K562 (cell line): ENCODE measurements around the gene PPP1CB. TPM values are rescaled to one million over a fixed set of nuclear protein-coding genes. Genes with fewer than 3 reads are reported as not detected.

Experiments used
- ATF6 ChIP-seq: sonication (generic); formaldehyde crosslinking; IDR thresholded peaks from 2 replicates; pipeline ENCODE4 v1.4.0; 2020; ENCODE audit warnings: mild to moderate bottlenecking, missing genetic modification reagents
- CEBPG ChIP-seq, 3 experiments: fragments of 200-800 bp in 1 of 3; sonication (Bioruptor generic) in 1 of 3; sonication (generic) in 1 of 3; formaldehyde crosslinking in 1 of 3; IDR thresholded peaks in 2 of 3; conservative IDR thresholded peaks in 1 of 3; 2 replicates each; pipeline versions ENCODE4 v1.6.1 to v1.8.0; 2016 to 2022; ENCODE audit warnings: missing compliant biosample characterization in 2 of 3, missing genetic modification characterization in 2 of 3, mild to moderate bottlenecking in 1 of 3, missing genetic modification reagents in 1 of 3
- ELF1 ChIP-seq: fragments of 200-800 bp; sonication (Bioruptor generic); IDR thresholded peaks from 2 replicates; pipeline ENCODE4 v1.6.1; 2016; ENCODE audit warnings: missing genetic modification characterization, missing compliant biosample characterization
- EP400 ChIP-seq: fragments of 450-650 bp; IDR thresholded peaks from 2 replicates; pipeline ENCODE4 v1.6.1; 2017; ENCODE audit warnings: antibody characterized with exemption, mild to moderate bottlenecking, moderate library complexity
- ETV1 ChIP-seq: fragments of 450-650 bp; conservative IDR thresholded peaks from 2 replicates; pipeline ENCODE4 v1.6.1; 2016; ENCODE audit warnings: missing genetic modification characterization, control low read depth, low read depth, missing compliant biosample characterization
- HEY1 ChIP-seq: fragments of 250-450 bp; sonication (Bioruptor Pico); IDR thresholded peaks from 2 replicates; pipeline ENCODE4 v1.5.0; 2020; ENCODE audit warnings: mild to moderate bottlenecking, moderate library complexity, borderline replicate concordance
- IRF1 ChIP-seq: sonication (generic); formaldehyde crosslinking; IDR thresholded peaks from 2 replicates; pipeline ENCODE4 v1.8.0; 2022; ENCODE audit warnings: missing genetic modification reagents, mild to moderate bottlenecking, borderline replicate concordance
- MECOM ChIP-seq: fragments of 250-450 bp; sonication (Bioruptor Pico); IDR thresholded peaks from 2 replicates; pipeline ENCODE4 v1.8.0; 2022; ENCODE audit warnings: inconsistent platforms
- MLX ChIP-seq, 2 experiments: fragments of 450-650 bp in 1 of 2; sonication (generic) in 1 of 2; formaldehyde crosslinking; conservative IDR thresholded peaks; 2 replicates each; pipeline versions ENCODE4 v1.4.0 to v1.8.1; 2020 to 2022; ENCODE audit warnings: mild to moderate bottlenecking in 1 of 2, missing genetic modification reagents in 1 of 2
- NFE2L1 ChIP-seq: fragments of 450-650 bp; IDR thresholded peaks from 2 replicates; pipeline ENCODE4 v1.6.1; 2016; ENCODE audit warnings: missing genetic modification characterization, low read depth, mild to moderate bottlenecking, missing compliant biosample characterization, moderate library complexity, borderline replicate concordance
- SMC3 ChIP-seq: conservative IDR thresholded peaks from 2 replicates; pipeline ENCODE4 v1.6.1; 2011; ENCODE audit warnings: low read depth, low read length, improper control_type of control experiment; ENCODE audit not compliant: insufficient read depth
- SP1 ChIP-seq: sonication (generic); formaldehyde crosslinking; IDR thresholded peaks from 2 replicates; pipeline ENCODE4 v1.8.1; 2022; ENCODE audit warnings: mild to moderate bottlenecking, missing genetic modification reagents
- ZBTB1 ChIP-seq: sonication (generic); formaldehyde crosslinking; IDR thresholded peaks from 2 replicates; pipeline ENCODE4 v1.8.1; 2023; ENCODE audit warnings: missing genetic modification reagents, low read depth, mild to moderate bottlenecking, borderline replicate concordance
- ZNF12 ChIP-seq: sonication (generic); formaldehyde crosslinking; IDR thresholded peaks from 2 replicates; pipeline ENCODE4 v1.4.0; 2020; ENCODE audit warnings: mild to moderate bottlenecking, missing genetic modification reagents
- ZNF354B ChIP-seq: fragments of 250-450 bp; sonication (Bioruptor Pico); IDR thresholded peaks from 2 replicates; pipeline ENCODE4 v1.4.0; 2020
- ZNF444 ChIP-seq: fragments of 250-450 bp; sonication (Bioruptor Pico); IDR thresholded peaks from 2 replicates; pipeline ENCODE4 v1.4.0; 2020; ENCODE audit warnings: mild to moderate bottlenecking, moderate library complexity
- ZNF584 ChIP-seq: fragments of 200-800 bp; sonication (Bioruptor generic); IDR thresholded peaks from 2 replicates; pipeline ENCODE4 v1.6.1; 2016; ENCODE audit warnings: low read depth, mild to moderate bottlenecking, missing genetic modification characterization, missing compliant biosample characterization
- ZNF699 ChIP-seq: fragments of 250-450 bp; sonication (Bioruptor Pico); IDR thresholded peaks from 2 replicates; pipeline ENCODE4 v1.8.0; 2021; ENCODE audit warnings: mild to moderate bottlenecking, moderate library complexity; ENCODE audit not compliant: insufficient replicate concordance
- polyA plus RNA-seq, 8 experiments: library from polyadenylated mRNA; depleted of rRNA in 4 of 8; stranded (reverse) in 5 of 8; unstranded in 3 of 8; fragments of >200 nt; fragmentation: Nextera tagmentation in 2 of 8; fragmentation: Illumina TruSeq in 1 of 8; extraction: Ambion mirVana in 2 of 8; extraction: Trizol in 1 of 8; gene quantifications; 2 replicates each; pipeline versions ENCODE4 v1.2.1 to v1.2.3, GENCODE V29; 2011 to 2014; ENCODE audit warnings: inconsistent platforms in 1 of 8, missing spikeins in 1 of 8
- total RNA-seq, 7 experiments: library from RNA; depleted of rRNA in 6 of 7; stranded (reverse); fragments of >200 nt in 6 of 7; fragmentation: Illumina TruSeq in 2 of 7; extraction: Trizol in 2 of 7; gene quantifications; 2 replicates each; pipeline versions ENCODE4 v1.2.1 to v1.2.3, GENCODE V29; 2011 to 2021; ENCODE audit warnings: low replicate concordance in 1 of 7
- TF ChIP-seq, protein P1 (sequence below): sonication (generic); formaldehyde crosslinking; IDR thresholded peaks from 2 replicates; pipeline ENCODE4 v1.8.1; 2023; ENCODE audit warnings: mild to moderate bottlenecking, missing genetic modification reagents

The PPP1CB gene
- total and polyA plus RNA-seq, 9 of the 15 experiments (the other 6 are each of a cell fraction or from before 2014, with no cell fraction given), result 25.6 to 118 (median 58.9) TPM

DNA sequence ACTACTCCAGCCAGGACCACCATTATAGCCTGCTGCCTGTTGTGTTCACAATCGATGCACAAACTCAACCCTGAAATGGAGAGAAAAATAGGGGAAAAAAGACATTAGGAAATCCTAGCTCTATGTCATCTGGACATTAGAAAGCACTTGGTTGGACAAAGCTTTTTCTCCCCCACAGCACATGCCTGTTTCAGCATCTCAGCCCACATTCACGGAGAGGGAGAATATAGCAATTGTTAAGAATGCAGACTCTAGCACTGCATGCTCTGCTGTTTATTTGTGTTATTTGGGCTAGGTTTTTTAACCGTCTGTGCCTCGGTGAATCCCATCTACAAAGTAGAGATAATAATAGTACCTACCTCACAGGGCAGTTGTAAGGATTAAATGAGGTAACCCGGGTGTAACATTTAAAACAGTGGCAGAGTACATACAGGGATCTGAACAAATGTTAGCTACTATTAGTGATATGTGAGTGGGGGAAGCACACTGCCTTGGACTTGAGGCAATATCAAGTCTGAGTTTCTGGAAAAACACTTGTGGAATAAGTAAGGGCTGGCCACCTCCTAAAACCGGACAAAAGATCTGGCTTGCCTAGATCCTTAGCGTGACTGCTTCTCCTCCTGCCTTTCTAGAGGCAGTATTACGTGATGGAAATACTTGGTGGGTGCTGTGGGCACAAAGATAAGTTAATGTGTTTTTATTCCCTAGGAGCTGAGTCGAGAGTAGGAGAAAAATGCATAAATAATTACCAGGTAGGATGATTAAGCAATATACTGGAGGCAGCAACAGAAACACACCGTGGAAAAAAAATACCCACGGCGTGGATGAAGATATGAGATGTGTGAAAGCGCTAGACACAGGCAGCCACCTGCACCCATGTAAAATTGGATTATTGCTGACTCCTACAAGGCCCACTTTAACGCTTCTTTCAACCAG lies 1.0 kb upstream of the PPP1CB start (continued):
- no peak for TF ChIP-seq MLX (CRISPR knock-in tag; conservative IDR thresholded peaks at IDR 0.05)
- TF ChIP-seq EP400, result no peak
- TF ChIP-seq ETV1, result no peak
- TF ChIP-seq HEY1 (CRISPR knock-in tag), result no peak
- no peak for TF ChIP-seq SMC3
- TF ChIP-seq, protein P1, sequence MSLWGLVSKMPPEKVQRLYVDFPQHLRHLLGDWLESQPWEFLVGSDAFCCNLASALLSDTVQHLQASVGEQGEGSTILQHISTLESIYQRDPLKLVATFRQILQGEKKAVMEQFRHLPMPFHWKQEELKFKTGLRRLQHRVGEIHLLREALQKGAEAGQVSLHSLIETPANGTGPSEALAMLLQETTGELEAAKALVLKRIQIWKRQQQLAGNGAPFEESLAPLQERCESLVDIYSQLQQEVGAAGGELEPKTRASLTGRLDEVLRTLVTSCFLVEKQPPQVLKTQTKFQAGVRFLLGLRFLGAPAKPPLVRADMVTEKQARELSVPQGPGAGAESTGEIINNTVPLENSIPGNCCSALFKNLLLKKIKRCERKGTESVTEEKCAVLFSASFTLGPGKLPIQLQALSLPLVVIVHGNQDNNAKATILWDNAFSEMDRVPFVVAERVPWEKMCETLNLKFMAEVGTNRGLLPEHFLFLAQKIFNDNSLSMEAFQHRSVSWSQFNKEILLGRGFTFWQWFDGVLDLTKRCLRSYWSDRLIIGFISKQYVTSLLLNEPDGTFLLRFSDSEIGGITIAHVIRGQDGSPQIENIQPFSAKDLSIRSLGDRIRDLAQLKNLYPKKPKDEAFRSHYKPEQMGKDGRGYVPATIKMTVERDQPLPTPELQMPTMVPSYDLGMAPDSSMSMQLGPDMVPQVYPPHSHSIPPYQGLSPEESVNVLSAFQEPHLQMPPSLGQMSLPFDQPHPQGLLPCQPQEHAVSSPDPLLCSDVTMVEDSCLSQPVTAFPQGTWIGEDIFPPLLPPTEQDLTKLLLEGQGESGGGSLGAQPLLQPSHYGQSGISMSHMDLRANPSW, result no peak
- no peak for TF ChIP-seq ATF6 (CRISPR knock-in tag)
- TF ChIP-seq ZBTB1, result no peak
- TF ChIP-seq ZNF354B (CRISPR knock-in tag), result no peak
- TF ChIP-seq ZNF584 (CRISPR knock-in tag), result no peak
- no peak for TF ChIP-seq NFE2L1 (tag)
- 0 out of 2 replicates have a peak, but pooled peaks have one; percentile 16 for TF ChIP-seq ELF1 (tag)
- TF ChIP-seq SP1 (CRISPR knock-in tag), result peak; percentile 11; the same call in 1 of the 2 replicates
- no peak for TF ChIP-seq CEBPG (CRISPR knock-in tag; IDR thresholded peaks at IDR 0.05)
- TF ChIP-seq CEBPG (tag; conservative IDR thresholded peaks at IDR 0.05 in 1 of 2, IDR thresholded peaks at IDR 0.05 in 1 of 2), result peak; percentile 81 to 93
- TF ChIP-seq ZNF699 (CRISPR knock-in tag), result no peak
- no peak for TF ChIP-seq ZNF12 (CRISPR knock-in tag)
- peak; percentile 6; the same call in 1 of the 2 replicates for TF ChIP-seq MECOM (CRISPR knock-in tag)
- TF ChIP-seq ZNF444 (CRISPR knock-in tag), result no peak
- no peak for TF ChIP-seq IRF1
